ENCODE measurements around the gene MAFG.

MAFG gene

DNA sequence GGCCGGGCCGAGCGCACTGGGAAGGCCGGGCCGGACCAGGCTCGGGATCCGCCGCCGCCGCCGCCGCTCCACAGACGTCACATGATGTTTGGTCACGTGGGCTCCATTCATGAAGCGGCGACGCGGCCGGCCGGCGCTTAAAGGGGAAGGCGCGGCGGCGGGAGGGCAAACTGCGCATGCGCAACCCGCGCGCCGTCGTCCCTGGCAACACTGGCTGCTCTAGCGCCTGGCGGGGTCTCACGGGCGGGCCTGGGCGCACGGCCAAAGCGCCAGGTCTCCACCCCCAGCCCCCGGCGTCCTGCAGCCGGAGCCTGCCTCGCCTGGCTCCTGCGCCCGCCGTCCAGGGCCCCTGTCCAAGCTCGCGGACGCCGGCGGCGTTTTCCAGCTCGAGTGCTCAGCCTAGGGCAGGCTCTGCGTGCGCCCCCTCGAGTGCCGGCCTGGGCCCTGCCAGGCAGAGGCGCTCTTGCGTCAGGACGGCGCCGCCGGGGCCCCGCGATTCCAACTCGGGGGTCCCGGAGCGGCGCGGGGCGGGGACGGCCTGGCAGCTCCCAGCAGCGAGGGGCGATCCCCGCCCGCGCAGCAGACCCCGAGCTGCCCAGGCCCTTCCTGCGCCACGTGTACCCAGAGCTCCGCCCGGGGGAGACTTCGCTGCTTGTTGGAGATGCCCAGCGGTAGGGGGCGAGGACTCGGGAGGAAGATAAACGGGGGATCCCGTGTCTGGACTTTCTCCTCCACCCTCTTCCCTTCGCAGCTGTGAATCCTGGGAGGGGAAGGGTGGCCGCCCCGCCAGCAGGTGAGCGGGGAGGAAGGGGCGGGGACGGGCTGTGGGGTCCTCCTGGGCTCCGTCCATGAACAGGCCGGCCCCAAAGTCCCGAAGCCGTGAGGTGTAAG, at the start of gene MAFG:
Gene MAFG, minus strand, starts transcription at position 83 of the 891 bp plus-strand sequence. CDS start 4,550 bp downstream, outside the sequence.
- peak; percentile 97 for DNase-seq

DNA sequence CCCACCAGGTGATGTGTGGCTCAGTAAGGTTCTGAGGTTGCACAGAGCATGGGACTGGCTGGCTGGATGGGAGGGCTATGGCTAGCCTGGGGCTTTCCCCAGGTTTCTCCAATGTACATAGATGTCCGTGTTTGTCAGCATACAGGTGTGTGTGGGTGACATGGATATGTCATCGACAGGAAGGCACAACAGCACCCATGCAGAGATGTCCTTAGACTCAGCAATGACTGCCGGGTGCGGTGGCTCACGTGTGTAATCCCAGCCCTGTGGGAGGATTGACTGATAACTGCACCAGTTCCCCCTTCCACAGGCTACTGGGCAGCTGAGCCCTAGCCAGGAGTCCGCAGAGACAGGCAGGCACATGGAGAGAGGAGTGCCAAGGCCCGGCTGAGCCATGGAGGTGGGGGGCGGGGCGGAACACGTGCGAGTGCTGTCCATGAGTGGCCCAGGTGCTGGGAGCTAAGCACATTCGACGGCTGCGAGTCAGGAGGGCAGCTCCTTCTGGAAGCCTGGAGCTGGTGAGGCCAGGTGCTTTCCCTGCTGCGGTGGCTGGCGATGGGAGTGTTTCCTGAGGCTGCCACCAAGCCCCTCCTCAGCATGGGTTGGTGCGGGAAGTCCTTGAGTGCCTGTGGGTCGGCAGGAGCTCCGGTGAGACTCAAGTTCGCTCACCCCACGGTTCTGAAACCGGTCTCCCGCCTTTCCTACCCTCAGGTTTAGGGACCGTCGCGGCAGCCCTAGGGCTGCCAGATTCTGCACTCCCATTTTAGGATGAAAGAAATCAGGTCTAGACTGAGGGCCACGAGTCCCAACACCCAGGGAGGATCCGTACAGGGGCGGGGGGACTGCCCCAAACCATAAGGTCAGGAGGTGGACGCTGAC, 49.0 kb upstream of the MAFG start:
- peak; percentile 73 for DNase-seq

DNA sequence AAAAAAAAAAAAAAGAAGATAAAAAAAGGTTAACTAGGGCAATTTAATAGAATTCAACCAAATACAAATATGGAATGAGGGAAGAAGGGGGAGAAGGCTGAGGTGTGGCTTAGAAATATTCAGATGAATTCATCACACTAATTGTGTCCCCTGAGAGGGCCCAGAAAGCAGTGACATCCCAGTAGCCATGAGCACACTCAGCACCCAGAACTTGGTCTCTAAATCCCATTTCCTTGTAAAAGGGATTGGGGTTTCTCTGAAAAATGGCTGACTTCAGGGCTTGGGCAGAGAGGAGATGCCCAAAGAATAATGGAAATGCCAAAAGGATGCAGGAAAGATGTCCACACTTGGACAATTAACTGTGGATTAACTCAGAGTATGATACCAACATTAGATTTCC, 45.9 kb upstream of the MAFG start:
- DNase-seq: no peak

DNA sequence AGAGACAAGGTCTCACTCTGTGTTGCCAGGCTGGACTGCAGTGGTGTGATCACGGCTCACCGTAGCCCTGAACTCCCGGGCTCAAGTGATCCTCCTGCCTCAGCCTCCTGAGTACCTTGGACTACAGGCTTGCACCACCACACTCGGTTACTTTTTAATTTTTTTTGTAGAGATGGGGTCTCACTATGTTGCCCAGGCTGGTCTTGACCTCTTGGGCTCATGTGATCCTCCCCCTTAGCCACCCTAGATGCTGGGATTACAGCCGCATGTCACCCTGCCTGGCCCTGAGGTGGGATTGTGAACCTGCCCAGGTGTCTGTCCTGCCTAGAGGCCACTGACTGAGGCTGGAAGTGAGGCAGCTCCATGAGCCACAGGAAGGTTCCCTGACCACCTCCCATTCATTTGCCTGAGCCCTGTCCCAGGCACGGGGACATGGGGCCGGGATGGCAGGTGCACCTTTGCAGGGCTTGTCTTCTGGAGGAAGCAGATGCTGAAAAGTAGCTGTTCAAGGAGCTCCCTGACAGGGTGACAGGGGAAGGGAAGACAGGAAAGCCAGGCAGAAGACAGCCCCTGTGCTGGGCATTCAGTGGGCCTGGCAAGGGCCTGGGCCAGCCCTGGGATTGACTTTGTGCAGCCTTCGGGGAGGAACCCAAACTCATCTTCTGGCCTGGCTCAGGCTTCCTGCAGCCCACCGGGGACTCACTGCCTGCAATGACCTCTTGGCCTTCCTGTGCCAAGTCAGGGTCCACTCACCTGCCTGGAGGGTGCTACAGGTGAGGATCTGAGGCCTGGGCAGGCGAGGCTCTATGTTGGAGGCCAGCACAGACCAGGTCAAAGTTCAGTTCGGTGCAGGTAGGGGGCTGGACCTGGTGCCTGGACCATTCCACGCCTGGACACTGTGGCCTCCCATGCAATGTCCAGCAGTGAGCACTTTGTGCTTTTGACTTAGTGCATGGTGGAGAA, 41.6 kb upstream of the MAFG start:
- no peak for DNase-seq

DNA sequence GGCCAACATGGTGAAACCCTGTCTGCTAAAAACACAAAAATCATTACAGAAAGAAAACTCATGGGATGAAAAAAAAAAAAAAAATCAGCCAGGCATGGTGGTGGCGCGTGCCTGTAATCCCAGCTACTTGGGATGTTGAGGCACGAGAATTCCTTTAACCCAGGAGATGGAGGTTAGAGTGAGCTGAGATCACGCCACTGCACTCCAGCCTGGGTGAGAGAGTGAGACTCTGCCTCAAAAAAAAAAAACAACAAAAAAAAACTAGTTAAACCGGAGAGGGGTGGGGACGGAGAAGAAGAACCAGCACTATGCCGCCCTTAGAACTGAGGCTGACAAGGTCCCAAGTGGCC, 40.8 kb upstream of the MAFG start:
- no peak for DNase-seq

DNA sequence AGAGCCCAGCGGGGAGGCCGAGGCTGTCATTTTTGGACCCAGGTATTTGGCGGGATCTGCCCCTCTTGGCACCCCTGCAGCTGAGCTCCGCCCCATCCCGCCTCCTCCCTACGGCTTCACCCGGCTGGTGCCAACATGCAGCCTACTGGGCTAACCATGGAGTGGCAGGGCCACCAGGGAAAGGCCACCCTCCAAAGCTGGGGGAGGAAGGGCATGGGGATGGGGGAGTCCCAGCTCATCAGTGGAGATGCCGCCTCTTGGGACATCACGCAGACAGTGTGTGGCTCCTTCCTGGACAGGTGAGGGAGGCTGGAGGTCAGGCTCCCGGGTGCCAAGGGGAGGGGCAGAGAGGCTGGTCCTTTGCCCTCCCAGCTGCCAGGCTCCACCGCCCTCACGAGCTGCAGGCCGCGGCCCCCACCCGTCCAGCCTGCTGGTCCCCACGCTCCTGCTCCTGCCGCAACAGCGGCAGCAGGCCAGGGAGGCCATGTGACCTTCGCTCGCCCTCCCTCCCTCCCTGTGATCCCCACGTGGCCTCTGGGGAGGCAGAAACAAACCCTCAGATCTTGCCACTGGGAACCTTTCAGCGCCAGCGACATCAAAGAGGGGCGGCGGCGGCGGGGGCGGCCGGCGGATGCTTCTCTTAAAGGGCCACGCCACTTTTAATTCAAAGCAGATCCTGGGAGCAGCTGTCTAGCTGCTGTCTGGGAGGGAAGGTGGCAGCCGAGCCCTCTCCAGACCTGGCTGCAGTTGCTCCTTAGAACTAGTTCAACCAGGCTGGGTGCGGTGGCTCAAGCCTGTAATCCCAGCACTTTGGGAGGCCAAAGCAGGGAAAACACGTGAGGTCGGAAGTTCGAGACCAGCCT, 40.2 kb upstream of the MAFG start:
- peak; percentile 91 for DNase-seq

DNA sequence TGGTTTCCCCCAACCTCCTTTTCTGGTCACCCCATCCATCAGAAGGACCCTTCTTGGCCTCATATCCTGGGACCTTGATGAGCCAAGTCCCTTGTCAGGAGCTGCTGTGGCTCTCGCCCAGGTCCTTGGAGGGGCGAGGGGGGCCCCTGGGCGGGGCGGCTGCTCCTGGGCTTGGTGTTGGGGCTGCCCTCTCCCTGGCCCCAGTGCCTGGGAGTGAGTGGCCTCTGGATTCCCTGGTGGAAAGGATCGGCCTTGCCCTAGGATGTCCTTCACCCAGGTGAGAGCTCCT, 39.7 kb upstream of the MAFG start:
- DNase-seq: no peak

DNA sequence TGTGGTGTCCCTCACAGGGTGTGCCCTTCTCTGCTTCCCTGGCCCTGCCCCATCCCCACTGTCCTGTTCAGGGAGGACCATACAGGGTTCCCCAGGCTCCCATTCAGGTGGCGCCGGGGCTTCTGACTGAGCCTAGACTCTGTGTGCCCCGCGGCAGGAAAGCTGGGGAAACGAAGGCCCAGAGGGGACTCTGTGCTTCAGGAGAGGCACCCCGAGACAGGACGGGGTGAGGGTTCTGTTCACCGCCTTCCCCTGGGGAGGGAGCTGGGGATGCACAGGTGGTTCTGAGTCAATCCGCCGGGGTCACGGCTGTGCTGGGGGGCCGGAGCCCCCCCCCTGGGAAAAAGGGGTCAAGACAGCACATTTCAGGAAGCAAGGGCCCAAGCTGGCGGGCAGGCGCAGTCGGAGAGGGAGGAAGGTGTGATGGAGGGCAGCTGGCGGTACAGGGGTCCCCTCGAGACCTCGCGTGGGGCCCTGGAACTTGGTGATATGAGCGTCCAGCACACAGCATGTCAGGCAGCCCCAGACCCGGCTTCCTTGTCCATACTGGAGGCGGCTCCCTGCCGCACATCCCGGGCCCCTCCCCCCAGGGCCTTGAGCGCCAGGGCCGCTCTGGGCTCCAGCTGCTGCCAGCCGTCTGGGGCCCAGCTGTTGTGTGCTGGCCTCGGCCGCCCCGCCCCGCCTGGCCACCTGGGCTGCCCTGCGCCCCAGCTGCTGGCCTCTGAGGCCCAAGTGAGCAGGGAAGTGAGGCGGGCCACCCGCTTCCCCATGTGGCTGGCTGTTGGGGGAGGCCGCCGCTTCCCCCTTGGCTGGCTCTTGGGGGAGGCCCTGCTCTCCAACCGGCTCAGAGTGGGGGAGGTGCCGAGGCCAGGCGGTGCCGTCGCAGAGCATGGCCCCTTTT, 39.1 kb upstream of the MAFG start:
- DNase-seq: no peak

DNA sequence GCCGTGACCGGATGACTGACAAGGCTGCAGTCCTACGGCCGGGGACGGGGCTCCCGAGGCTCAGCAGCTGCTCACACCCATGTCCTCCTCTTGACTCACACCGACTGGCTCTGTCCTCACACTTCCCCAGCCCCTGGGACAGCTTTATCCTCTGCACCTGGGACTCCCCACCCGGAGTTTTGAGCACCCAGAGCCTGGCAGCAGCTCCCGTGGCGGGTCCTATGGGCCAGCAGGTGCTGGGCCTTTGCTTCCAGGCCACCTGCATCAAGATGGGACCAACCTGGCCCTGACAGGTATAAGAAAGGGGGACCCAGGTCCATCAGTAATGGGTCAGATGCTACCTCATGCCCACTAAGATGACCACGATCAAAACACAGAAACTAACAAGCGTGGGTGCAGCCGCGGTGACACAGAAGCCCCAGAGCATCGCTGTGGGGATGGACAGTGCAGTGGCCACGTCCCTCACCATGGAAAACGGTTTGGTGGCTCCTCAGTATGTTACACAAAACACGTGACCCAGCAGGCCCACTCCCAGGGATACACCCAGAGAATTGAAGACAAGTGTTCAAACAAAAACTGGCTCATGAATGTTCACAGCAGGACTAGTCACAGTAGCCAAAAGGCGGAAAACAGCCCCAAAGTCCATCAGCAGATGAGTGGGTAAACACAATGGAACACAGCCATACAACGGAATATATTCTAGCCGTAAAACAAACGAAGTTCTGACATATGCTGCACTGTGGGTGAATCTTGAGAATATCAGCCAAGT, 36.7 kb upstream of the MAFG start:
- no peak for DNase-seq

DNA sequence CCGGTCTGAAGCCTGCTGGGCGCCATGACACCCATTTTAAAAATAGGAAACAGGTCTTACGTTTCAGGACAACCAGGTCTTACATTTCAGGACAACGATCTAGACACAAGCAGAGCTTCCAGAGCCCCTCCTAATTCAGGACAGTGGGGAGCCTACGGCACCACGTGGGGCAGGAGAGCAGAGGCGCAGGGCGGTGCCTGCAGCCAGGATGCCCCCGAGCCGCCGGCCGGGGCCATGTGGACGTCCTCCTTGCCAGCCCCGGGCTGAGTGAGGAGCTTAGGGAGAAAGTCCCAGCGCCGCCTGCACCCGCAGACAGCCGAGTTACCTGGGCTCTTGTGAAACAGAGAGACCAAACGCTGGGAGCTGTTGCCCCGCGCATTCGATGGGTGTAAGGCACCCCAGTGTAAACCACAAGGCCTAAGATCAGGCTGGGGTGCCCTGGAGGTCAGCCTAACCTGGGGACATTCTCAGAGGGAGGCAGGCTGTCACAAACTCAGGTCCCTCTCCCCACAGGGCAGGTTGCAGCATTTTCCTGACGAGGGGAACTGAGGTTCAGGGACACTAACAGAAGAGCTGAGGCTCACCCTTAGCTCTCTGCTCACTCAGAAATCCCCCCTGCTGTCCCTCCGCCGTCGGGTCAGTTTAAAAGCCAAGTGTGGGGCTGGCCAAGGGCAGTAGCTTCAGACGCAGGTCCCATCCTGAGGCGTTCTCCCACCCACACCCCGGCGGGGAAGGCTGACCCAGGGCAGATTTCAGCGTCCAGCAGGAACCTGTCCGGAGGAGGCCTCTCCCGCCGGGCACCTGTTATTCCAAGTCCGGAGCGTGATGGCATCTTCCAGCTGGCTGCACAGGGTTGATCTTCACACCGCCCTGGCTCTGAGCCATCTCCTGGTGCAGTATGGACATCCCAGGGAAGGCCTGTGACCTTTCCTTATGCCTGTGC, 35.2 kb upstream of the MAFG start:
- DNase-seq: no peak

DNA sequence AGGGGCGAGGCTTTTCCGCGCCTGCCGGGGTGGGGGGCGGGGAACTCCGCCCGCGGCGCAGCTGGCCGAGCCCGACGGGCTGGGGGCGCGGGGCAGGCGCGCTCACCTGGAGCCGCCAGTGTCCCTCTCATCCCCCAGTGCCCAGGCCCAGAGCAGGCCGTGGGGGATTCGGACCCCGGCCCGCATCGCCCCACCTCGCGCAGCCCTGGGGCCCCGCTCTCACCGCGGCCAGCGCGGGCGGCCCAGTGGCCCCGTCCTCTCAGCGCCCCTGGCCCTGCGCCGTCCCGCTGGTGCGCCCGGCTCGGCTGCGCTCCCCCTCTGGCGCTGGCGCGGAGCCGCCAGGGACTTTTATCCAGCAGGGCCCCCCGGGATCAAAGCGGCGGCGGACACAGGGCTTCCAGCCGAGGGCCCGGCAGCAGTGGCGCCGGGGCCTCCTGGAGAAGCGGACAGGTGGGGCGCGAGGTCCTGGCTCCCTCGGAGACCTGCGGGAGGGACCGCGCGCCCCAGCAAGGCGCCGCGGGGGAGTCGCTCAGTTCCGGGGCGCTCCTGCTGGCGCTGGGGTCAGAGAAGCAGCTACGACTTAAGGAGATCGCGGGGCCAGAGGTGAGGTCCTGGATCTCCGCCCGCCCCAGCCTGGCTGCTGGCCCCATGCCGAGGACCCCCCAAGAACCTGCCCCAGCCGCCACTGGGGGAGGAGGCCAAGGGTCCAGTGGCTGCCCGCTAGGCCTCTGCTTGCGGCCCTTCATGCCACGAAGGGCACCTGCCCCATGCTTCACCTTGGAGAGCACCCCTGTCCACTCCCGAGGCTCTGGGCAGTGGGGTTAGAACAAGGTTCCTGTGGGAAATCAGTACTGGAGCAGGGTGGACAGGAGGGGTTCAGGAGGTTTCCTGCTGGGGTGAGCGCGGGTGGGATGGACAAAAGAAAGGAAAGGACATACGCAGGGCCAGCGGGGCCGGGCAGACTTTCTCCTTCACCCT, 34.3 kb upstream of the MAFG start:
- DNase-seq: no peak

DNA sequence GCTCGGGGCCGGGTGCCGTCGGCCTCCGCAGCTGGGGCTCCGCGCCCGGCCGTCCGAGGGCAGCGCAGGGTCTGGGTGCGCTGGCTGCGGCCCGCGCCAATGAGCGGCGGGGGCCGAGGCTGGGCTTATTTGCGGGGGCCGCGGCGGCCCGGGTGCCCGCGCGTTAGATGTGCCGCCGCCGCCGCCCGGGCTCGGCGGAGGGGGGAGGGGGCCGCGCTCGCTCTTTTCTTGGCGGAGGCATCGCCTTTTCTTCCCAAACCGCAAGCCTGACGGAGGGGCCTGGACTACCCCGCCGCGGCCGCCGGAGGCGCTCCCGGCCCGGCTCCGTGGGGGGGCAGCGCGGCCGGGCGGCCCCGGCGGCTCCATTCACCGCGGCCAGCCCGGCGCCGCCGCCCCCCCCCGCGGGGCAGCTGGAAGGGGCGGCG, 33.6 kb upstream of the MAFG start, which contains the start of gene NOTUM:
Gene NOTUM, minus strand, starts transcription at position 101 of the 425 bp plus-strand sequence. CDS start 278 bp downstream, outside the sequence.
- no peak for DNase-seq

DNA sequence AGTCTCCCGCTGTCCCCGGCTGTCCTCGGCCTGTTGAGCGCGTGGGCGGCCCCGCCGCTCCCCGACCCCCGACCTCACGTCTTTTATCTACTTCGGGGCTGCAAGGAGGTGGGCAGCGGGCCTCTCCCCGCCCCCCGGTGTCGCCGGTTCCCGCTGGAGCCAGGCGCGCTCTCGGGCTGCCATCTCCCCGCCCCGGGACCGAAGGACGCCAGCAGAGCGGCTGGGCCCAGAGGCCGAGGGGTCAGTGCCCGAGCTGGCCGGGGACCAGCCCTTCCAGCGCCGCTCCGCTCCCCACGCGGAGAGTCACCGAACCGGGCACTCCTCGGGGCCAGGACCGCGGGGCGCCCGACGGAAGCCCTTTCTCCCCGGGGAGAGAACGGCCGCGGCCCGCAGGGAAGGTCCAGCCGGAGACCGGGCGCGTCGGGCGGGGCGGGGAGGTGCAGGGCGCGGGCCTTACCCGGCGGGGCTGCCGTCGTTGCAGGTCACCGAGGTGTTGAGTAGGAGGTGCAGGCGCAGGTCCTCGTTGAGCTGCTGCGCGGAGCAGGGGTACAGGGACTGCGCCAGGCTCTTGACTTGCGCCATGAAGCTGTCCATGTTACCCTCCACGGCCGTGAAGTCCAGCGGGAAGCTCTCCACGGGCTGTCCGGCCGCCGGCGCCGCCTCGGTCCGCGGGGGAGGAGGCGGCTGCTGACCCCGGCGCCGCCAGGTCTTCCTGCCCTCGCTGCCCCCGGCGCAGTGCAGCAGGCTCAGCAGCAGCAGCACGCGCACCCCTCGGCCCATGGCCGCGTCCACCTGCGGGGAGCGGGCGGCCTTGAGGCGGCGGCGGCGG, 32.8 kb upstream of the MAFG start:
- DNase-seq: no peak

DNA sequence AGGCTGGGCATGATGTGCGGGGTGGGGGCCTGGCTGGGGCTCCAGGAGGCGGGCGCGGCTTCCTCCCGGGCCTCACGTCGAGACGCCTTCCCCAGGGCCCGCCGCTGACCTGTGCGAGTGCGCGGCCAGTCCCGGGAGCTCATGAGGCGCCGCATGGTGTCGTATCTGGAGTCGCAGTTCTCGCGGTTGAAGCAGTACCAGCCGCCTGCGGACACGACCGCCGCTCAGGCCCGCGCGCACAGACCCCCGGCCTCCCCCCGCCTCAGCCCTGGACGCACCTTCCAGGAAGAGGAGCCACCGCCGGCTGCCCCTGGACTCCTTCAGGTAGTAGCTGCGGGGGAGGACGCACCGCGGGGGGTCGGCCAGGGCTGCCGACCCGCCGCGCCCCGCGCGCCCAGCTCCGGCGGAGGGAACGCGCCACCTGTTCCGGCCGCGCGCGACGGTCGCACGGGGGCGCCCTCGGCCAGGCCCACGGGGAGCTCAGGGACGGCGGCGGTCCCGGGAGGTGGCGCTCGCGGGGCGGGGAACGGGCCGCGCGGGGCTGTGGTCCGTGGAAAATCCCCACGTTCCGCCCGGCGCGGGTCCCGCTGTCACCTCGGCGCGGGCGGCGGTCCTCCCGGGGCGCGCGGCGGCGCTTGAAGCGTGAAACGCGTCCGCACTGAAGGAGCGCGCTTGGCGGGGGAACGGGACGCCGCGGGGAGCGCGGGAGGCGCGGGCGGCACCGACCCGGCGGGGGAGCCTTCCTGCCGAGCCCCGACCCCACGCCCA, 32.0 kb upstream of the MAFG start:
- DNase-seq: peak; percentile 88

DNA sequence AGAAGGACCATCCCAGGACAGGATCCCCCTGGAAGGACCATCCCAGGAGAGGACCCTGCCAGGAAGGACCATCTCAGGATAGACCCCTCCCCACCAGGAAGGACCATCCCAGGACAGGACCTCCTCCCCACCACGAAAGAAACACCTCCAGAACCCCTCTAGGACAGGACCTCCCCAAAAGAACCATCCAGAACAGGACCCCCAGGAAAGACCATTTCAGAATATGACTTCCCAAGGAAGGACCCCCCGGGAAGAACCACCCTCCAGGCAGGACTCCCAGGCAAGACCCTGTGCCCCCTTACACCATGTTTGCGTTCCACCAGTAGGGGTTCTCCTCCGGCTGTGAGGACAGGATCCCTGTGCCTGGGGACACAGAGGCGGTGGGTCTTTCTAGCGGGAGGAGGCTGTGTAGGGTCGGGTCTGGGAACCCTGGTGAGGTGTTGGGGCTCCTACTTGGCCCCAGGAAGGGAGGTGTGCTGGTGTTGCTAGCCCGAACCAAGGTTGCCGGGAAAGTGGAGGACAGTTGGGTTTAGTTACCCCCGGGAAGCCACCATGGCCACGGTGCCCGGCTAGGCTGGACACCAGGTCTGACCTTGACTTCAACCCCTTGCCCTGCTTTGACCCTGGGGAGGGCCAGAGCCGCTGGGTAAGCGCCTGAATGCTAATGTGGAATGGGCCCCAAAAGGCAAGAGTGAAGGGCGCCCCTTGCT, 31.3 kb upstream of the MAFG start:
- no peak for DNase-seq

All from activated CD8-positive, alpha-beta memory T cell treated with anti-CD3 and anti-CD28 coated beads, Interleukin-2, amount 50 U/mL, for 48 hours (primary cell).